OCI-LY3 (cell line): ENCODE data around the gene PDK2.

Experiments used
- H2AFZ ChIP-seq: fragments of 200-600, 300-600 bp; shearing (Covaris generic); 2 replicates; pipeline ENCODE4 v1.6.0; 2014; ENCODE audit warnings: antibody characterized with exemption, low read depth, low read length
- H3K27ac ChIP-seq: fragments of 200-600, 300-600 bp; sonication (generic); 2 replicates; pipeline ENCODE4 v1.5.1; 2014; ENCODE audit warnings: mild to moderate bottlenecking, low read length, moderate library complexity, mixed read lengths
- H3K27me3 ChIP-seq: fragments of 200-600, 300-600 bp; sonication (generic); 2 replicates; pipeline ENCODE4 v1.6.1; 2014; ENCODE audit warnings: low read depth, low read length, mixed read lengths
- H3K36me3 ChIP-seq: fragments of 200-600, 300-600 bp; sonication (generic); replicated peaks from 2 replicates; pipeline ENCODE3; 2014; ENCODE audit warnings: low read depth, low read length, mixed read lengths
- H3K4me1 ChIP-seq: fragments of 300-600, 200-600 bp; sonication (generic); 2 replicates; pipeline ENCODE4 v1.6.1; 2014; ENCODE audit warnings: low read length, mixed read lengths
- H3K4me2 ChIP-seq: fragments of 200-600, 300-600 bp; sonication (generic); 2 replicates; pipeline ENCODE4 v1.6.1; 2014; ENCODE audit warnings: low read length, mixed read lengths
- H3K4me3 ChIP-seq: fragments of 300-600, 200-600 bp; sonication (generic); 2 replicates; pipeline ENCODE4 v1.5.1; 2014; ENCODE audit warnings: antibody characterized with exemption, mild to moderate bottlenecking, low read length, moderate library complexity
- H3K79me2 ChIP-seq: fragments of 300-600, 200-600 bp; shearing (Covaris generic); 2 replicates; pipeline ENCODE4 v1.6.1; 2014; ENCODE audit warnings: mild to moderate bottlenecking, low read length, mixed read lengths
- H3K9ac ChIP-seq: fragments of 300-600, 200-600 bp; shearing (Covaris generic); 2 replicates; pipeline ENCODE4 v1.6.0; 2014; ENCODE audit warnings: mild to moderate bottlenecking, low read length, moderate library complexity
- H3K9me3 ChIP-seq: fragments of 200-600, 300-600 bp; shearing (Covaris generic); 2 replicates; pipeline ENCODE4 v1.6.1; 2014; ENCODE audit warnings: low read length, mixed read lengths; ENCODE audit not compliant: insufficient read depth
- H4K20me1 ChIP-seq: fragments of 200-600, 300-600 bp; sonication (generic); 2 replicates; pipeline ENCODE4 v1.6.1; 2016; ENCODE audit warnings: low read length, mixed read lengths; ENCODE audit not compliant: insufficient read depth
- EZH2phosphoT487 ChIP-seq: fragments of 200-600 bp; shearing (Covaris generic); IDR thresholded peaks from 2 replicates; pipeline ENCODE4 v1.6.1; 2018; ENCODE audit warnings: antibody characterized with exemption, mixed run types, low read depth
- TF ChIP-seq, protein P1 (sequence below): fragments of 200-600, 300-600 bp; sonication (generic); IDR thresholded peaks from 2 replicates; pipeline ENCODE4 v1.5.1; 2014; ENCODE audit warnings: antibody characterized with exemption, low read length, low read depth

Gene PDK2

GRCh38 chr17:50052822-50053653 lies 42.1 kb upstream of the PDK2 start:
- Histone ChIP-seq H2AFZ (no peak overlapping the region), H3K4me3 (no peak overlapping the region), H3K9ac (no peak overlapping the region), H3K9me3 (no peaks in the 10 kb centered on the region), H3K27me3 (peaks cover 5% of the 10 kb centered on the region; the same call in 1 of the 2 replicates), H3K79me2 (no peaks in the 10 kb centered on the region), H3K36me3 (no peaks in the 10 kb centered on the region), H3K27ac (no peak overlapping the region), H3K4me2 (no peak overlapping the region), H3K4me1 (peaks cover 18% of the 10 kb centered on the region), H4K20me1 (no peaks in the 10 kb centered on the region)
- TF ChIP-seq, protein P1, sequence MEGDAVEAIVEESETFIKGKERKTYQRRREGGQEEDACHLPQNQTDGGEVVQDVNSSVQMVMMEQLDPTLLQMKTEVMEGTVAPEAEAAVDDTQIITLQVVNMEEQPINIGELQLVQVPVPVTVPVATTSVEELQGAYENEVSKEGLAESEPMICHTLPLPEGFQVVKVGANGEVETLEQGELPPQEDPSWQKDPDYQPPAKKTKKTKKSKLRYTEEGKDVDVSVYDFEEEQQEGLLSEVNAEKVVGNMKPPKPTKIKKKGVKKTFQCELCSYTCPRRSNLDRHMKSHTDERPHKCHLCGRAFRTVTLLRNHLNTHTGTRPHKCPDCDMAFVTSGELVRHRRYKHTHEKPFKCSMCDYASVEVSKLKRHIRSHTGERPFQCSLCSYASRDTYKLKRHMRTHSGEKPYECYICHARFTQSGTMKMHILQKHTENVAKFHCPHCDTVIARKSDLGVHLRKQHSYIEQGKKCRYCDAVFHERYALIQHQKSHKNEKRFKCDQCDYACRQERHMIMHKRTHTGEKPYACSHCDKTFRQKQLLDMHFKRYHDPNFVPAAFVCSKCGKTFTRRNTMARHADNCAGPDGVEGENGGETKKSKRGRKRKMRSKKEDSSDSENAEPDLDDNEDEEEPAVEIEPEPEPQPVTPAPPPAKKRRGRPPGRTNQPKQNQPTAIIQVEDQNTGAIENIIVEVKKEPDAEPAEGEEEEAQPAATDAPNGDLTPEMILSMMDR = no peak
- no peak for TF ChIP-seq EZH2phosphoT487

DNA sequence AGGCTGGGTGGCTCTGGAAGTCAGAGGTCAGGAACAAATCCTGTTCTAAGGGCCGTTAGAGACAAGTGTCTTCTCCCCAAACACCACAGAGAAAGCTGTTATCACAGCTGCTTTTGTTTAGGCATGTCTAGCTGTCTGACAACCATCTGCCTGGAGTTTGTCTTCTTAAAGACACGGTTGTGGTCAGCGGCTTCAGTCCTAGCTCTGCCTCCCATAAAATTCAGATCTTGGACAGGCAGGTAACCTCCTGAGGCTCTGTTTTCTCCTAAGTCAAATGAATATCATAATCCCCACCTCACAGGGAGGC lies 41.5 kb upstream of the PDK2 start:
- TF ChIP-seq, protein P1 = no peak
- TF ChIP-seq EZH2phosphoT487 = no peak
- Histone ChIP-seq H2AFZ (no peak overlapping the region), H3K9me3 (no peaks in the 10 kb centered on the region), H3K4me2 (no peak overlapping the region), H3K79me2 (no peaks in the 10 kb centered on the region), H3K27ac (no peak overlapping the region), H3K27me3 (peaks cover 5% of the 10 kb centered on the region; the same call in 1 of the 2 replicates), H3K36me3 (no peaks in the 10 kb centered on the region), H3K4me3 (no peak overlapping the region), H3K9ac (no peak overlapping the region), H3K4me1 (peaks cover 18% of the 10 kb centered on the region), H4K20me1 (no peaks in the 10 kb centered on the region)

GRCh38 chr17:50055055-50055425 lies 40.1 kb upstream of the PDK2 start:
- Histone ChIP-seq H3K4me2 (peak overlapping the region; percentile 94), H3K4me1 (peaks cover 18% of the 10 kb centered on the region), H3K9ac (no peak overlapping the region), H3K27ac (no peak overlapping the region), H3K79me2 (no peaks in the 10 kb centered on the region), H3K4me3 (peak overlapping the region; percentile 91), H3K27me3 (peaks cover 5% of the 10 kb centered on the region; the same call in 1 of the 2 replicates), H2AFZ (peak overlapping the region; percentile 66; the same call in 1 of the 2 replicates), H3K9me3 (no peaks in the 10 kb centered on the region), H4K20me1 (no peaks in the 10 kb centered on the region), H3K36me3 (no peaks in the 10 kb centered on the region)
- no peak for TF ChIP-seq EZH2phosphoT487
- TF ChIP-seq, protein P1 = no peak

DNA sequence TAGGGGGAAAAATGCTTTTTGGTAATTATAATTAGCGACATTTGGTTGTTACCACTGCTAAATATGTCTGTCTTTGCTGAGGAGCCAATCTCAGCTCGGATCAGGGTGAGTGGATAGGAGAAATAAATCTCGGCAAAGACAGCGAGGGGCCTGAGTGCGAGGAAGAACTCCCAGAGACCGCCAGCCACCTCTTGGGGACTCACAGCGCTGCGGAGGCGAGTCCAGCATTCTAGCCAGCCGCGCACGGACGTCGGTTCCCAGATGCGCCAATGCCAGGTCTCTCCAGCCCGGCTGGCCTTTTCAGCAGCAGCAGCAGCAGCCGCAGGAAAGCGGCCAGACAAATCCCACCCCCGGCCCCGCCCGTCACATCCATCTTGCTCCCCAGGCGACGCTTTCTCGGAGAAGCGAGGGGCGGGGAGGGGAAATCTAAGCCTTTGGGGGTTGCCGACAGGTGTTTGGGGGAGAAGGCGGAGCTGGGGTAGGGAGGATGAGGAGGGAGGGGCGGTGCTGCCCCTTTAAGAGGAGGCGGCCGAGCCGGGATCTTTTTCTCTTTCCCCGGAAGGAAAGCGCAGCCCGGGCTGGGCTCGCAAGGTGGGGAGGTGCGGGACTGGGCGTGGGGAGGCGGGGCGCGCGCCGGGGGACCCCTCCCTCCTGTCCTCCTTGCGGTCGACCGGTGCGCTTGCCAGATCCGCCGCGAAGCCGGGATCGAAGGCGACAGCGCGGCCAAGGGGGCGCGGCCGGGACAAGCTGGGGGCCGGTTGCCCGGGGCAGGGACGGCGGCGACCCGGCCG lies 39.5 kb upstream of the PDK2 start, which contains the start of gene ITGA3:
TSS of gene ITGA3 (plus strand) at position 685 of the 791 bp plus-strand sequence. CDS start 330 bp downstream, outside the sequence.
- Histone ChIP-seq H3K79me2 (no peaks in the 10 kb centered on the region), H3K36me3 (no peaks in the 10 kb centered on the region), H3K4me3 (peak within 1 kb of the TSS; percentile 91), H3K9ac (peak within 1 kb of the TSS; percentile 68), H3K9me3 (no peaks in the 10 kb centered on the region), H2AFZ (peak within 1 kb of the TSS; percentile 66), H3K4me1 (peaks cover 20% of the 10 kb centered on the region), H3K27ac (no peak within 1 kb of the TSS), H3K27me3 (peaks cover 5% of the 10 kb centered on the region; the same call in 1 of the 2 replicates), H4K20me1 (no peaks in the 10 kb centered on the region), H3K4me2 (peak within 1 kb of the TSS; percentile 94)
- TF ChIP-seq, protein P1 = no peak
- no peak for TF ChIP-seq EZH2phosphoT487
